HEK293 (cell line): Measurements from ENCODE around the gene AKAP12.
A peak's percentile ranks its signal among the peaks of the same experiment; 100 is the strongest.

Source experiments
- CTCF ChIA-PET: fragments of 350-600 bp; formaldehyde crosslinking; extraction: SDS; loops from one replicate; lab custom pipeline; 2021; ENCODE audit warnings: antibody characterized with exemption; lab: Yijun Ruan, JAX
- POLR2A ChIA-PET: fragments of 300-600 bp; formaldehyde crosslinking; extraction: SDS; loops from one replicate; lab custom pipeline; 2020; ENCODE audit warnings: antibody characterized with exemption, inconsistent platforms; lab: Yijun Ruan, JAX
- H3K27ac ChIP-seq: fragments of 200-500 bp; sonication (Bioruptor generic); 2 replicates; pipeline ENCODE4 v1.5.1; 2014; ENCODE audit warnings: low read depth, low read length, control low read depth, inconsistent platforms; ENCODE audit errors: extremely low read depth
- H3K36me3 ChIP-seq, 2 experiments: fragments of 200-500 bp in 1 of 2; sonication (Bioruptor generic) in 1 of 2; 1 replicate in 1 of 2; 2 replicates in 1 of 2; pipeline ENCODE4 v1.5.1; 2014 to 2017; ENCODE audit warnings: inconsistent platforms in 2 of 2, low read length in 2 of 2; ENCODE audit not compliant: control insufficient read depth in 2 of 2, insufficient read depth in 1 of 2
- H3K4me1 ChIP-seq: fragments of 200-500 bp; sonication (Bioruptor generic); 2 replicates; pipeline ENCODE4 v1.5.1; 2014; ENCODE audit warnings: mild to moderate bottlenecking, low read length, inconsistent platforms; ENCODE audit not compliant: control insufficient read depth, insufficient read depth
- H3K4me3 ChIP-seq: 2 replicates; pipeline ENCODE4 v1.5.1; 2011; ENCODE audit warnings: low read depth, mild to moderate bottlenecking, control low read depth, low read length, moderate library complexity
- H3K9me3 ChIP-seq: fragments of 200-500 bp; sonication (Bioruptor generic); 2 replicates; pipeline ENCODE4 v1.5.1; 2014; ENCODE audit warnings: low read depth, low read length, inconsistent platforms; ENCODE audit not compliant: control insufficient read depth, insufficient read depth
- HOXC10 ChIP-seq: sonication (generic); formaldehyde crosslinking; IDR thresholded peaks from 2 replicates; pipeline ENCODE4 v1.8.1; 2023; ENCODE audit warnings: mild to moderate bottlenecking, missing genetic modification reagents
- KLF10 ChIP-seq: fragments of 450-650 bp; IDR thresholded peaks from 2 replicates; pipeline ENCODE4 v1.5.1; 2018; ENCODE audit warnings: missing biosample characterization, mild to moderate bottlenecking, missing genetic modification characterization
- KLF9 ChIP-seq: fragments of 450-650 bp; formaldehyde crosslinking; IDR thresholded peaks from 2 replicates; pipeline ENCODE4 v1.5.1; 2016; ENCODE audit warnings: missing biosample characterization, missing genetic modification characterization, low read depth
- MZF1 ChIP-seq: fragments of 450-650 bp; formaldehyde crosslinking; IDR thresholded peaks from 2 replicates; pipeline ENCODE4 v1.5.1; 2017; ENCODE audit warnings: missing biosample characterization, missing genetic modification characterization, borderline replicate concordance
- SP7 ChIP-seq: fragments of 450-650 bp; formaldehyde crosslinking; IDR thresholded peaks from 2 replicates; pipeline ENCODE4 v1.5.1; 2016; ENCODE audit warnings: missing biosample characterization, missing genetic modification characterization
- TRIM28 ChIP-seq: IDR thresholded peaks from 2 replicates; pipeline ENCODE4 v1.6.1; 2011; ENCODE audit warnings: low read length, control low read depth, borderline replicate concordance
- ZEB2 ChIP-seq: fragments of 450-650 bp; formaldehyde crosslinking; IDR thresholded peaks from 2 replicates; pipeline ENCODE4 v1.5.1; 2016; ENCODE audit warnings: missing biosample characterization, missing genetic modification characterization
- ZNF175 ChIP-seq: fragments of 450-650 bp; formaldehyde crosslinking; IDR thresholded peaks from 2 replicates; pipeline ENCODE4 v1.5.1; 2016; ENCODE audit warnings: missing biosample characterization, missing genetic modification characterization
- ZNF221 ChIP-seq: fragments of 450-650 bp; formaldehyde crosslinking; IDR thresholded peaks from 2 replicates; pipeline ENCODE4 v1.5.1; 2017; ENCODE audit warnings: missing biosample characterization, missing genetic modification characterization, borderline replicate concordance
- ZNF292 ChIP-seq: fragments of 450-650 bp; formaldehyde crosslinking; IDR thresholded peaks from 2 replicates; pipeline ENCODE4 v1.5.1; 2016; ENCODE audit warnings: low read depth, missing biosample characterization, missing genetic modification characterization, borderline replicate concordance
- ZNF335 ChIP-seq: fragments of 450-650 bp; formaldehyde crosslinking; conservative IDR thresholded peaks from 2 replicates; pipeline ENCODE4 v1.5.1; 2016; ENCODE audit warnings: missing biosample characterization, missing genetic modification characterization
- ZNF341 ChIP-seq: fragments of 450-650 bp; formaldehyde crosslinking; IDR thresholded peaks from 2 replicates; pipeline ENCODE4; 2016; ENCODE audit warnings: low read depth, missing biosample characterization, missing genetic modification characterization
- ZNF366 ChIP-seq: fragments of 450-650 bp; formaldehyde crosslinking; conservative IDR thresholded peaks from 2 replicates; pipeline ENCODE4 v1.5.1; 2016; ENCODE audit warnings: missing biosample characterization, missing genetic modification characterization
- ZNF600 ChIP-seq: fragments of 450-650 bp; formaldehyde crosslinking; IDR thresholded peaks from 2 replicates; pipeline ENCODE4 v1.5.1; 2016; ENCODE audit warnings: missing biosample characterization, missing genetic modification characterization
- ZNF660 ChIP-seq: fragments of 450-650 bp; IDR thresholded peaks from 2 replicates; pipeline ENCODE4 v1.5.1; 2018; ENCODE audit warnings: missing biosample characterization, mild to moderate bottlenecking, missing genetic modification characterization
- ZNF670 ChIP-seq: fragments of 450-650 bp; formaldehyde crosslinking; IDR thresholded peaks from 2 replicates; pipeline ENCODE4 v1.5.1; 2016; ENCODE audit warnings: missing biosample characterization, missing genetic modification characterization, low read depth
- TF ChIP-seq, protein P1 (sequence below): fragments of 450-650 bp; formaldehyde crosslinking; IDR thresholded peaks from 2 replicates; pipeline ENCODE4; 2016; ENCODE audit warnings: missing biosample characterization, missing genetic modification characterization
- TF ChIP-seq, protein P2 (sequence below): fragments of 450-650 bp; formaldehyde crosslinking; IDR thresholded peaks from 2 replicates; pipeline ENCODE4 v1.5.1; 2016; ENCODE audit warnings: missing biosample characterization, missing genetic modification characterization
- TF ChIP-seq, protein P3 (sequence below): fragments of 450-650 bp; formaldehyde crosslinking; conservative IDR thresholded peaks from 2 replicates; pipeline ENCODE4 v1.5.1; 2016; ENCODE audit warnings: low read depth, missing biosample characterization, missing genetic modification characterization
- TF ChIP-seq, protein P4 (sequence below): fragments of 450-650 bp; formaldehyde crosslinking; optimal IDR thresholded peaks from 2 replicates; pipeline ENCODE3; 2016; ENCODE audit warnings: missing biosample characterization, mild to moderate bottlenecking, missing genetic modification characterization
- TF ChIP-seq, protein P5 (sequence below): fragments of 450-650 bp; formaldehyde crosslinking; IDR thresholded peaks from 2 replicates; pipeline ENCODE4 v1.5.1; 2016; ENCODE audit warnings: missing biosample characterization, missing genetic modification characterization
- TF ChIP-seq, protein P6 (sequence below): fragments of 450-650 bp; formaldehyde crosslinking; IDR thresholded peaks from 2 replicates; pipeline ENCODE4 v1.5.0; 2017; ENCODE audit warnings: missing biosample characterization, missing genetic modification characterization, borderline replicate concordance
- TF ChIP-seq, protein P7 (sequence below): fragments of 450-650 bp; IDR thresholded peaks from 2 replicates; pipeline ENCODE4 v1.5.1; 2018; ENCODE audit warnings: missing biosample characterization, mild to moderate bottlenecking, missing genetic modification characterization

AKAP12 gene

DNA sequence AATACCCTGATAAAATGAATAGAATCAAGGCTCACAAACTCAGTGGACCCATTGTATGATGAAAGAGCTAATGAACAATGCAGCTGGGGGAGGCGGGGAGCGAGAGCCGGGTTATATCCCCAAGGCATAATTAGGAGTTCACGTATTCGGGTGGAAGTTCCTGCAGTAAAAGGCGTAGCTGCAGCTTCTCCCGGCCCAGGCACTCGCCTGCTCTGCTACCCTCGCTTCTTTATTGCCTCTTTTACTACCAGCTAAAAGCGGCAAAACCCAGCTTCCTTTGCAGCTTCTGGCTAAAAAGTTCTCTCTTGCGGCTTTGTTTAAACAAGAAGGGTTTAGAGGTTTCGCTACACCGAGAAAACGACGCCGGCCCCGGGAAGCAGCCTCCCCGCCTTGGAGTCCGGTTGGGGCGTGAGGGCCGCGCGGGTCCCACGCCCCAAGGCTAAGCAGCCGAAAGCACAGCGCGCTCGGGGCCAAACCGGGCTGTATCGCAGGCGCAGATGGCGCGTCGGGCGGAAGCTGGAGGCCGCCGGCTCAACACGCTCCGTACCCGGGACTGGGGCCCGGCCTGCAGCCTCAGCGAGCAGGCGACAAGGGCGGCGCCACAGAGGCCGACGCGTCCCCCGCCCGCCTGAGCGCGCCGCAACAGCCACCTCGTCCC lies 150.0 kb downstream of the AKAP12 start:
- CTCF ChIA-PET: interaction anchor here (0.6 to 1.8 kb wide), 6 partner anchors 11 to 544 kb away, joined by 3 to 6 read pairs (median 3); no protein-coding TSS in a partner anchor
- POLR2A ChIA-PET: interaction anchor here (0.5 to 2.9 kb wide), 20 partner anchors 11 to 525 kb away, joined by 3 to 22 read pairs (median 4); partner anchors contain the start of genes AKAP12, MTHFD1L and RMND1
- peaks cover 0 to 26% of the 10 kb centered on the region in 2 experiments; a peak in 1 of 3 replicates for H3K36me3 ChIP-seq
- peak overlapping the region; percentile 97 for H3K4me3 ChIP-seq
- H3K4me1 ChIP-seq: peaks cover 6% of the 10 kb centered on the region
- H3K27ac ChIP-seq: peak overlapping the region; percentile 100
- H3K9me3 ChIP-seq: no peaks in the 10 kb centered on the region
- TF ChIP-seq, protein P1, sequence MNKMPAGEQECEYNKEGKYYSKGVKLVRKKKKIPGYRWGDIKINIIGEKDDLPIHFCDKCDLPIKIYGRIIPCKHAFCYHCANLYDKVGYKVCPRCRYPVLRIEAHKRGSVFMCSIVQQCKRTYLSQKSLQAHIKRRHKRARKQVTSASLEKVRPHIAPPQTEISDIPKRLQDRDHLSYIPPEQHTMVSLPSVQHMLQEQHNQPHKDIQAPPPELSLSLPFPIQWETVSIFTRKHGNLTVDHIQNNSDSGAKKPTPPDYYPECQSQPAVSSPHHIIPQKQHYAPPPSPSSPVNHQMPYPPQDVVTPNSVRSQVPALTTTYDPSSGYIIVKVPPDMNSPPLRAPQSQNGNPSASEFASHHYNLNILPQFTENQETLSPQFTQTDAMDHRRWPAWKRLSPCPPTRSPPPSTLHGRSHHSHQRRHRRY (tag by site-specific recombination): no peak
- TF ChIP-seq KLF9 (tag by site-specific recombination) (no peak), MZF1 (tag by site-specific recombination) (peak; percentile 10), ZNF366 (tag by site-specific recombination) (peak; percentile 30; the same call in 1 of the 2 replicates), ZNF600 (tag by site-specific recombination) (peak; percentile 73), ZNF670 (no peak), TRIM28 (no peak; the same call in 1 of the 2 replicates), SP7 (peak; percentile 82), KLF10 (no peak; the same call in 1 of the 2 replicates), ZNF335 (tag by site-specific recombination) (peak; percentile 82), HOXC10 (CRISPR knock-in tag) (0 out of 2 replicates have a peak, but pooled peaks have one; percentile 29), ZNF292 (tag by site-specific recombination) (no peak), ZNF341 (tag by site-specific recombination) (peak; percentile 83), ZNF175 (tag by site-specific recombination) (no peak), ZNF221 (no peak), ZNF660 (peak; percentile 19), ZEB2 (tag by site-specific recombination) (peak; percentile 89)
- TF ChIP-seq, protein P2, sequence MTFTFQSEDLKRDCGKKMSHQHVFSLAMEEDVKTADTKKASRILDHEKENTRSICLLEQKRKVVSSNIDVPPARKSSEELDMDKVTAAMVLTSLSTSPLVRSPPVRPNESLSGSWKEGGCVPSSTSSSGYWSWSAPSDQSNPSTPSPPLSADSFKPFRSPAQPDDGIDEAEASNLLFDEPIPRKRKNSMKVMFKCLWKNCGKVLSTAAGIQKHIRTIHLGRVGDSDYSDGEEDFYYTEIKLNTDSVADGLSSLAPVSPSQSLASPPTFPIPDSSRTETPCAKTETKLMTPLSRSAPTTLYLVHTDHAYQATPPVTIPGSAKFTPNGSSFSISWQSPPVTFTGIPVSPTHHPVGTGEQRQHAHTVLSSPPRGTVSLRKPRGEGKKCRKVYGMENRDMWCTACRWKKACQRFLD (tag by site-specific recombination): no peak
- TF ChIP-seq, protein P3, sequence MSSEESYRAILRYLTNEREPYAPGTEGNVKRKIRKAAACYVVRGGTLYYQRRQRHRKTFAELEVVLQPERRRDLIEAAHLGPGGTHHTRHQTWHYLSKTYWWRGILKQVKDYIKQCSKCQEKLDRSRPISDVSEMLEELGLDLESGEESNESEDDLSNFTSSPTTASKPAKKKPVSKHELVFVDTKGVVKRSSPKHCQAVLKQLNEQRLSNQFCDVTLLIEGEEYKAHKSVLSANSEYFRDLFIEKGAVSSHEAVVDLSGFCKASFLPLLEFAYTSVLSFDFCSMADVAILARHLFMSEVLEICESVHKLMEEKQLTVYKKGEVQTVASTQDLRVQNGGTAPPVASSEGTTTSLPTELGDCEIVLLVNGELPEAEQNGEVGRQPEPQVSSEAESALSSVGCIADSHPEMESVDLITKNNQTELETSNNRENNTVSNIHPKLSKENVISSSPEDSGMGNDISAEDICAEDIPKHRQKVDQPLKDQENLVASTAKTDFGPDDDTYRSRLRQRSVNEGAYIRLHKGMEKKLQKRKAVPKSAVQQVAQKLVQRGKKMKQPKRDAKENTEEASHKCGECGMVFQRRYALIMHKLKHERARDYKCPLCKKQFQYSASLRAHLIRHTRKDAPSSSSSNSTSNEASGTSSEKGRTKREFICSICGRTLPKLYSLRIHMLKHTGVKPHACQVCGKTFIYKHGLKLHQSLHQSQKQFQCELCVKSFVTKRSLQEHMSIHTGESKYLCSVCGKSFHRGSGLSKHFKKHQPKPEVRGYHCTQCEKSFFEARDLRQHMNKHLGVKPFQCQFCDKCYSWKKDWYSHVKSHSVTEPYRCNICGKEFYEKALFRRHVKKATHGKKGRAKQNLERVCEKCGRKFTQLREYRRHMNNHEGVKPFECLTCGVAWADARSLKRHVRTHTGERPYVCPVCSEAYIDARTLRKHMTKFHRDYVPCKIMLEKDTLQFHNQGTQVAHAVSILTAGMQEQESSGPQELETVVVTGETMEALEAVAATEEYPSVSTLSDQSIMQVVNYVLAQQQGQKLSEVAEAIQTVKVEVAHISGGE (tag by site-specific recombination): peak; percentile 48
- TF ChIP-seq, protein P4, sequence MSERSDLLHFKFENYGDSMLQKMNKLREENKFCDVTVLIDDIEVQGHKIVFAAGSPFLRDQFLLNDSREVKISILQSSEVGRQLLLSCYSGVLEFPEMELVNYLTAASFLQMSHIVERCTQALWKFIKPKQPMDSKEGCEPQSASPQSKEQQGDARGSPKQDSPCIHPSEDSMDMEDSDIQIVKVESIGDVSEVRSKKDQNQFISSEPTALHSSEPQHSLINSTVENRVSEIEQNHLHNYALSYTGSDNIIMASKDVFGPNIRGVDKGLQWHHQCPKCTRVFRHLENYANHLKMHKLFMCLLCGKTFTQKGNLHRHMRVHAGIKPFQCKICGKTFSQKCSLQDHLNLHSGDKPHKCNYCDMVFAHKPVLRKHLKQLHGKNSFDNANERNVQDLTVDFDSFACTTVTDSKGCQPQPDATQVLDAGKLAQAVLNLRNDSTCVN (tag by site-specific recombination): peak; percentile 32
- TF ChIP-seq, protein P5, sequence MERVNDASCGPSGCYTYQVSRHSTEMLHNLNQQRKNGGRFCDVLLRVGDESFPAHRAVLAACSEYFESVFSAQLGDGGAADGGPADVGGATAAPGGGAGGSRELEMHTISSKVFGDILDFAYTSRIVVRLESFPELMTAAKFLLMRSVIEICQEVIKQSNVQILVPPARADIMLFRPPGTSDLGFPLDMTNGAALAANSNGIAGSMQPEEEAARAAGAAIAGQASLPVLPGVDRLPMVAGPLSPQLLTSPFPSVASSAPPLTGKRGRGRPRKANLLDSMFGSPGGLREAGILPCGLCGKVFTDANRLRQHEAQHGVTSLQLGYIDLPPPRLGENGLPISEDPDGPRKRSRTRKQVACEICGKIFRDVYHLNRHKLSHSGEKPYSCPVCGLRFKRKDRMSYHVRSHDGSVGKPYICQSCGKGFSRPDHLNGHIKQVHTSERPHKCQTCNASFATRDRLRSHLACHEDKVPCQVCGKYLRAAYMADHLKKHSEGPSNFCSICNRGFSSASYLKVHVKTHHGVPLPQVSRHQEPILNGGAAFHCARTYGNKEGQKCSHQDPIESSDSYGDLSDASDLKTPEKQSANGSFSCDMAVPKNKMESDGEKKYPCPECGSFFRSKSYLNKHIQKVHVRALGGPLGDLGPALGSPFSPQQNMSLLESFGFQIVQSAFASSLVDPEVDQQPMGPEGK (tag by site-specific recombination): peak; percentile 59; the same call in 1 of the 2 replicates
- TF ChIP-seq, protein P6, sequence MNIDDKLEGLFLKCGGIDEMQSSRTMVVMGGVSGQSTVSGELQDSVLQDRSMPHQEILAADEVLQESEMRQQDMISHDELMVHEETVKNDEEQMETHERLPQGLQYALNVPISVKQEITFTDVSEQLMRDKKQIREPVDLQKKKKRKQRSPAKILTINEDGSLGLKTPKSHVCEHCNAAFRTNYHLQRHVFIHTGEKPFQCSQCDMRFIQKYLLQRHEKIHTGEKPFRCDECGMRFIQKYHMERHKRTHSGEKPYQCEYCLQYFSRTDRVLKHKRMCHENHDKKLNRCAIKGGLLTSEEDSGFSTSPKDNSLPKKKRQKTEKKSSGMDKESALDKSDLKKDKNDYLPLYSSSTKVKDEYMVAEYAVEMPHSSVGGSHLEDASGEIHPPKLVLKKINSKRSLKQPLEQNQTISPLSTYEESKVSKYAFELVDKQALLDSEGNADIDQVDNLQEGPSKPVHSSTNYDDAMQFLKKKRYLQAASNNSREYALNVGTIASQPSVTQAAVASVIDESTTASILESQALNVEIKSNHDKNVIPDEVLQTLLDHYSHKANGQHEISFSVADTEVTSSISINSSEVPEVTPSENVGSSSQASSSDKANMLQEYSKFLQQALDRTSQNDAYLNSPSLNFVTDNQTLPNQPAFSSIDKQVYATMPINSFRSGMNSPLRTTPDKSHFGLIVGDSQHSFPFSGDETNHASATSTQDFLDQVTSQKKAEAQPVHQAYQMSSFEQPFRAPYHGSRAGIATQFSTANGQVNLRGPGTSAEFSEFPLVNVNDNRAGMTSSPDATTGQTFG (tag by site-specific recombination): no peak
- TF ChIP-seq, protein P7, sequence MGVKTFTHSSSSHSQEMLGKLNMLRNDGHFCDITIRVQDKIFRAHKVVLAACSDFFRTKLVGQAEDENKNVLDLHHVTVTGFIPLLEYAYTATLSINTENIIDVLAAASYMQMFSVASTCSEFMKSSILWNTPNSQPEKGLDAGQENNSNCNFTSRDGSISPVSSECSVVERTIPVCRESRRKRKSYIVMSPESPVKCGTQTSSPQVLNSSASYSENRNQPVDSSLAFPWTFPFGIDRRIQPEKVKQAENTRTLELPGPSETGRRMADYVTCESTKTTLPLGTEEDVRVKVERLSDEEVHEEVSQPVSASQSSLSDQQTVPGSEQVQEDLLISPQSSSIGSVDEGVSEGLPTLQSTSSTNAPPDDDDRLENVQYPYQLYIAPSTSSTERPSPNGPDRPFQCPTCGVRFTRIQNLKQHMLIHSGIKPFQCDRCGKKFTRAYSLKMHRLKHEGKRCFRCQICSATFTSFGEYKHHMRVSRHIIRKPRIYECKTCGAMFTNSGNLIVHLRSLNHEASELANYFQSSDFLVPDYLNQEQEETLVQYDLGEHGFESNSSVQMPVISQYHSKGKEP (tag by site-specific recombination): peak; percentile 93
